HG03066 (cell line): ENCODE data around the gene WDR74.
"Not testable (repeated sequence)": the region's sequence is repeated elsewhere in the genome, so short reads cannot be mapped to it uniquely, and the experiment has no call there.

Experiments
- ATAC-seq: cut with Tn5 transposase; IDR thresholded peaks from one replicate; pipeline ENCODE4 v1.9.1; 2021; ENCODE audit warnings: low read depth; ENCODE audit not compliant: unreplicated experiment

WDR74 gene

GRCh38 chr11:62839050-62839945, at the start of gene WDR74:
Gene WDR74 (minus strand): TSS chr11:62839590. CDS start chr11:62839570, 20 bp downstream.
- peak; percentile 36 for ATAC-seq

DNA sequence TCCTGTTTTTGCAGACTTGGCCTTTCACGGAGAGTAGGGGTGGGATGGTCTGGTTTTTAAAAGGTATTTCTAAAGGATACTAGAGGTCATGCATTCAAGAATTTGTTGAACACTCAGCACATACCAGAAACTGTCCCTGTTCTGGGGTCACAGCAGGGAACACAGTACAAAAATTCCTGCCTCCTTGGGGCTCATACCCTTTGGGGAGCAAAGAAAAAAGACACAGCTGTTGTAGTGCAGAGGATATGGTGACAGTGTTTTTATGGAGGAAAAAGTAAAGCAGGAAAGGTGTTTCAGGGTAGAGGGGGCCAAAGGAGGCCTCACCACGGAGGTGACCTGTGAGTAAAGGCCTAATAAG, 49.7 kb upstream of the WDR74 start:
- no peak for ATAC-seq

GRCh38 chr11:62888406-62888805, 49.0 kb upstream of the WDR74 start:
- ATAC-seq, result no peak

DNA sequence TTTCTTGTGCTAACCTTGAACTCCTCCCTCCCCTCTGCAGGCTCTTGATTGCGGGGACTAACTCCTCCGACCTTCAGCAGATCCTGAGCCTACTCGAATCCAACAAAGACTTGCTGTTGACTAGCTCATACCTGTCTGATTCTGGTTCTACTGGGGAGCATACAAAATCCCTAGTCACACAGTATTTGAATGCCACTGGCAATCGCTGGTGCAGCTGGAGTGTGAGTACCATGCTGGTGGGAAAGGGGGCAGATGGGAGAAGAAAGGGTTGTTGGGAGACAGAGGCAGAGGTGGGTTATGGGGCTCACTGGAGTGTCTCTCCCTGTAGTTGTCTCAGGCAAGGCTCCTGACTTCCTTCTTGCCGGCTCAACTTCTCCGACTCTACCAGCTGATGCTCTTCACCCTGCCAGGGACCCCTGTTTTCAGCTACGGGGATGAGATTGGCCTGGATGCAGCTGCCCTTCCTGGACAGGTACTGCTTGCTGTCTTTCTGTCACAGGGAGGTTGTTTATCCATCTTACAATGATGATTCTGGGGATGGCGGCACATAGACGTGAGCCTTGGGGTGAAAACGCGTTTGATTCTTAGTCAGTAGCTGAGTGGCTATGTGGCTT, 45.9 kb upstream of the WDR74 start:
- no peak for ATAC-seq

- no peak for ATAC-seq
Measured at GRCh38 chr11:62883673-62884072, 44.3 kb upstream of the WDR74 start.

- no peak for ATAC-seq
Measured at GRCh38 chr11:62882788-62883501, 43.6 kb upstream of the WDR74 start.

DNA sequence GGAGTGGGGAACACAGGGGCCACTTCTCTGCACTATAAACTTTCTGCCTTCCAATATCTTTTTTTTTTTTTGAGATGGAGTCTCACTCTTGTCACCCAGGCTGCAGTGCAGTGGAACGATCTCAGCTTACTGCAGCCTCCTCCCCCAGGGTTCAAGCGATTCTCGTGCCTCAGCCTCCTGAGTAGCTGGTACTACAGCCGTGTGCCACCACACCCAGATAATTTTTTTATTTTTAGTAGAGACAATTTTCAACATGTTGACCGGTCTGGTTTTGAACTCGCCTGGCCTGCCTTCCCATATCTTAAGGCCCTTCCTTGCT, 43.0 kb upstream of the WDR74 start:
- no peak for ATAC-seq

DNA sequence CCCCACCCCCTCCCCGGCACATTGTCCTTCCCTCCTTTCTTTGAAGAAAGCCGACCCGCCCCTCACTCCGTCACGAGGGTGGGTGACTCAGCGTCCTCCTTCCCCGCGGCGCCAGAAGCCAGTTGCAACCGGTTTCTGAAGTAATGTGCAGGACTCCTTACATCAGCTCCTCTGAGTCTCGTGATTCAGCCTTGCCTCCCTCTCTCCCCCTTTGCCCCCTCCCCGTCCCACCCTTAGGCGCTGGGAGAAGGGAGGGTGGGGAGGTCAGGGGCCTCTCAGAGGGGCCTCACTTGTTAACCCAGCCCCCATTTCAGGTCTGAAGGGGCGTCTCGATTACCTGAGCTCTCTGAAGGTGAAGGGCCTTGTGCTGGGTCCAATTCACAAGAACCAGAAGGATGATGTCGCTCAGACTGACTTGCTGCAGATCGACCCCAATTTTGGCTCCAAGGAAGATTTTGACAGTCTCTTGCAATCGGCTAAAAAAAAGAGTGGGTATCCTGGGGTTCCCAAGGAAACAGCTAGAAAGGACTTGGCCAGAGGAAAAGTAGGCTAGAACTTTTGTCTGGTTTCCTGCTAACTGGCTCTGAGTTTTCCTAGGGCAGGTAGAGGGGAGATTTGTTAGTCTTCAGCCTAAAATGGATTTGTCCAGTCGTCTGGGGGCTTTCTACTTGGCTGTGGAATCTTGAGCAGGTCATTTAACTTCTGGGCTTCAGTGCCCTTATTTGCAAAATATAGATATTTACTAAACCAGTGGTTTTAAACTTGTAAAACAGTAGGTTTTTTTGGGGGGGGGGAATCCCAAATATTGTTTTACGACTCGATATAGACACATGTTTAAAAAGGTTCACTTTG, 42.4 kb upstream of the WDR74 start:
- ATAC-seq, result peak; percentile 38

- peak; percentile 77 for ATAC-seq
Measured at GRCh38 chr11:62880803-62881578, 41.6 kb upstream of the WDR74 start, which contains the start of gene SLC3A2. Gene SLC3A2 (plus strand): TSS chr11:62880896. CDS start chr11:62881024, 128 bp downstream.

- peak; percentile 31 for ATAC-seq
Measured at GRCh38 chr11:62880231-62880802, 40.9 kb upstream of the WDR74 start.

- ATAC-seq, result no peak
Measured at GRCh38 chr11:62879235-62879978, 40.0 kb upstream of the WDR74 start.

DNA sequence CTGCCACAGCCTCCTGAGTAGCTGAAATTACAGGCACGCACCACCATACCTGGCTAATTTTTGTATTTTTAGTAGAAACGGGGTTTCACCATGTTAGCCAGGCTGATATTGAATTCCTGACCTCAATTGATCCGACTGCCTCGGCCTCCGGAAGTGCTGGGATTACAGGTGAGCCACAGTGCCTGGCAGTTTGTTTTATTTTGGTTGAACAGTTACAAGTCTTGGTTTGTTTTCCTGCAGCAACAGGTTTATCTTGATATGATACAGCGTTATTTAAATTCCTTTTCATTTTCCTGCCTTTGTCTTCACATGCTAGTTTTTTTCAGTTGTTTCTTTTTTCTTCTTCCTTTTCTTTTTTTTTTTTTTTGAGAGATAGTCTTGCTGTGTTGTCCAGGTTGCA, 37.3 kb upstream of the WDR74 start:
- no peak for ATAC-seq

GRCh38 chr11:62875698-62876478, 36.5 kb upstream of the WDR74 start:
- ATAC-seq, result no peak

- ATAC-seq, result no peak
Measured at GRCh38 chr11:62874851-62875250, 35.5 kb upstream of the WDR74 start.

DNA sequence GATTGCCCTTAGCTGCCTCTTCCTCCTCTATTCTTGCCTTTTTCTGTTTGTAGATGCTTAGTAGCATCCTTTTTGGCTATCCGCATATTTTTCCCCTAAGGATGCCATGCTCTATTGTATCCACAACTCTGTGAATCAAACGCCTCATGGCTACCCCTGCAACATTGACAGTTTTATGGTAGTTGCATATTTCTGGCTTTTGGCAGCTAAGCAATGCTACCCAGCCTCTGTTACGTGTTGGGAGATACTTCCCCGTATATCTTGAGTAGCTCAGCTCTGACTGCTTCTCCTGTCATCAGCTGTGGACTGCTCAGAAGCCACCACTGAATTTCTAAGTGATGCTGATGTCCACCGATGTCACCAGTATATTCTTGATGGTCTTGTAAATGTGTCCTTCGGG, 26.2 kb upstream of the WDR74 start:
- ATAC-seq, result no peak

DNA sequence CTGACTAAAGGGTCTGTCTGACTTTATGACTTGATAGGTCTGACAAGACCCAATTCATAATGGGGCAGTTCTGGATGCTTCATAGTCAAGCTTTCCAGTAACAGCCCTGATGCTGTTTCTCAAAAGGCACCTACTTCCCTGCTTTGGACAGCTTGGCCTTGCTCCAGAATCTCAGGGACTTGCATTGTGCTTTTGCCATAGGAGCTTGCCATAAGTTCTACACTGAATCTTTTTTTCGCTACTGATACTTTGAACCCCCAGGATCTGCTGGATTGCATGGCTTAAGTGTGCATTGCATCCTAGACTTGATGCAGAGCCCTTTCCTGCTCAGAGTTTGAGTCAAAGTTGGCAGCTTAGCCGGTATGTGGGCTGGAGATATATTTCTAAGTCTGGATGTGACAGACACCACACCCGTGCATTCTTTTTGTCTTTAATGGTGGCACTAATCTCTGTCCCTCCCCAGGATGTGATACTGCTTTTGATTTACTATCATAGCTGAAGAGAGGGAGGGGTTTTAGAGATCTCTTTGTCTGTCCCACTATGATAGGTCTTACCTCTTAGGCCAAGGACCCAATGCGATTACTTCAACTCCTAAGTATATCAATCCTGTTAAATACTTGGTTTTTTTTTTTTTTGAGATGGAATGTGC, 24.4 kb upstream of the WDR74 start:
- no peak for ATAC-seq

DNA sequence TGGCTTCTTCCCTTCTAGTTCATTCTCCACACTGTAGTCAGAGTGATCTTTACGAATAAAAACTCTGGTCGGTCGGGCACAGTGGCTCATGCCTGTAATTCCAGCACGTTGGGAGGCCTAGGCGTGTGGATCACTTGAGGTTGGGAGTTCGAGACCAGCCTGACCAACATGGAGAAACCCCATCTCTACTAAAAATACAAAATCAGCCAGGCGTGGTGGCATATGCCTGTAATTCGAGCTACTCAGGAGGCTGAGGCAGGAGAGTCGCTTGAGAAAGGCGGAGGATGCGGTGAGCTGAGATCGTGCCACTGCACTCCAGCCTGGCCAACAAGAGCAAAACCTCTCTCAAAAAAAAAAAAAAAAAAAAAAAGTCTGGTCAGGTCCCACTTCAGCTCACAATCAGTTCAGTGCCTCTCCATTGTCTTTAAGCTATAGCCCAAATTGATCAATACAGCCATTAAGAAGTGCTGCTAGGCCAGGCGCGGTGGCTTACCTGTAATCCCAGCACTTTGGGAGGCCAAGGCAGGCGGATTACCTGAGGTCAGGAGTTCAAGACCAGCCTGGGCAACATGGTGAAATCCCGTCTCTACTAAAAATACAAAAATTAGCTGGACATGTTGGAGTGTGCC, 22.3 kb upstream of the WDR74 start:
- ATAC-seq, result not testable (repeated sequence)
